NCI-H526 (cell line): Measurements from ENCODE around the gene CAPN8.

Source experiments
- DNase-seq, 2 experiments: peaks; one replicate each; lab custom pipeline; 2025; lab: John Stamatoyannopoulos, UW

CAPN8 gene

DNA sequence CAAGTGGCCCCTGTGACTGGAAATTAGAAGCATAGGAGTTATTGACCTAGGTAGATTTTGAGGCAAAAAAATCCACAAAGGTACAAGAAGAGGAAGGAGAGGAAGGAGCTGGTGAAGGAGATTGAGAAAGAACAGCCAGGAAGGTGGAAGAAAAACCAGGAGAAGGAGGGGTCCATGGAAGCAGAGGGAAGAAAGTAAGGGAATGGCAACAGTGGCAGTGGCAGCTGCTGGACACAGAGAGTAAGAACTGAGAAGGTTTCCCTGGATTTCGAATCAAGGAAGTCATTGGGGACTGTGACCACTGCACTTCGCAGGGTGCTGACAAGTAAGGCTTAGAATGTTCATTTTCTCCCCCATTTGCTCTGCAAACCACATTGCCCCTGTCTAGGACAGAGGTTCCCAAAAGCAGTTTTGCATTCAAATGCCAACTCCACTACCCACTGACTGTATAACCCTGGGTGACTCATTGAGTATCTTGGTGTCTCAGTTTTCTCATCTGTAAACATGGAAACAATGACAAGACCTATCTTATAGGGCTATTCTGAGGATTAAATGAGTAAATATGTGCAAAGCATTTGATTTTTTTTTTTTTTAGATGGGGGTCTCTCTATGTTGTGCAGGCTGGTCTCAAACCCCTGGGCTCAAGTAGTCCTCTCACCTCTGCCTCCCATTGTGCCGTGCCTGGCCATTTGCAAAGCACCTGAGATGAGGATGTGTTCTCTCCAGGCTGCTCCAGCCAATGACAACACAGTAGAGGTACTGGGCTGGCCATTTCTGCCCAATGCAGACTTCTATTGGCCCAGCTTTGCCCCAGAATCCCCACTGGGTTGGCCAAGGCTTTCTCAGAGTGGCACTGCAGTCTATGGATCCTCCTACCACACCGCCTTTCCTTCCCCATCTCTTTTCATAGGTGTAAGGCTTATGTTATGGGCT, 37.5 kb upstream of the CAPN8 start:
- DNase-seq: no peak

DNA sequence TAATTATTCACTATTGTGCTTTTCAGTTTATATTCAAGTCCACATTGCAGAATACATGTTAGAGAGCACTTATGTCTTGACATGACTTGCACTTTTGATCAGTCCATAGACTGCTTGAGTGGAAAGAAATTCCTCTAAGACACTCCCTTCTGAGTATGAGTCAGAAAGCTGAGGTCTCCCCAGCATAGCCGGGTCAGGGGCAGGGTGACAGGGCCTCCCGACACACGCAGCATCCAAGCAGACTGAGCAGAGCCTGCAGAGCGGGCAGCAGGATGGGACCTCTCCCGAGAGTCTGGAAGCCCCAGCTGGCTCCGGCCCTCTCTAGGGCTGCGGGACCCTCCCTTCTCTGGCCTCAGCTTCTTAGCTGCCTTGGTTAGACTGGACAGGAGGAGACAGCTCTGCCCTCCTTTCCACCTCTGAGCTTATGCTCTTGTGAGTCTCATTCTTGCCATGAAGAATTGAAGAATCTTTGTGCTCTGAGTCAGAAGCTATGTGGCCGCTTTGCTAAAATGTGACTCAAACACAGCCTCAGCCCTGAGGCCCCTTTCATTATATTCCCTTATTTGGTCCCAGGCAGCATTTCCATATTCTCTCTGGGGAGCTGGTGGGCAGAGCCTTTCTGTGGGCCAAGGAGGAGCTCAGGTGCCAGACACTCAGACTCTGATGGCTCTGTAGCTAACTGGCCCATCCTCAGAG, 35.6 kb upstream of the CAPN8 start:
- DNase-seq: no peak

- DNase-seq: no peak
Observed at GRCh38 chr1:223700388-223700918, 35.0 kb upstream of the CAPN8 start.

DNA sequence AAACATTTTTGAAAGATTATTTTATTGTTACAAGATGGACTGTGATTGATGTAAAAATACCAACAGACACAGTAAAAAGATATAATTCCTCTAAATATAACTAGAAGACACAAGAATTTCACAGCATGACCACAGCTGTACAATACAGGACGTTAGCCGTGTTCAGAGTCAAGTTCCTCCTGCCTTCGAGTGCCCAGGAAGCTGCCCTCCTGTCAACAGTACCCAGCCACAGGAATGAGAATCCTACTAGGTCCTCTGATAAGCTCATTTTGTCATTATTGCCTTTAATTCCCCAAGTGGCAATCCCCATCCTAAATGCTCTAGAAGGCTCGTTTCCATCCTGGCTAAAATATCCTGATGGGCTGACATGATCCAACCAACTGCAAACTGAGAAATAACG, 30.4 kb upstream of the CAPN8 start:
- DNase-seq: no peak

GRCh38 chr1:223695014-223695548, 29.6 kb upstream of the CAPN8 start:
- DNase-seq: no peak

DNA sequence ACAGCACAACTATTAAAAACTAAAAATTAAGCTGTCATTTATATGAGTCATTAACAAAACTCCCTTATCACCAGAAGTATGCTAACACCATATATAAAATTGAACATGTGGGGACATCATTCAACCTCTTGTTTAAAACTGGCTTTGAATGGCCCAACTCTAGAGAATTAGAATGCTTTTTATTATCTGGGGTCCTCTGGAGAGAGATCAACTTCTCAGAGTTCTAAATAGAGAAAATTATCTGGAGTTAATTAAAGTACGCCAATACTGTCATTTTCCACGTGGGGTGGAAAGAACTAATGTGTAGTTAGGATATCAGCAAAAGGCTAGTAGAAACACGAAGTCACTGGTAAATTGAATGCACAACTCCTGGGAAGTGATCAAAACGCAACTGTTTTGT, 25.6 kb upstream of the CAPN8 start:
- DNase-seq: no peak

GRCh38 chr1:223684488-223684792, 18.9 kb upstream of the CAPN8 start:
- DNase-seq: no peak

- peak; percentile 6 to 78 for DNase-seq
Observed at GRCh38 chr1:223683586-223684487, 18.3 kb upstream of the CAPN8 start.

DNA sequence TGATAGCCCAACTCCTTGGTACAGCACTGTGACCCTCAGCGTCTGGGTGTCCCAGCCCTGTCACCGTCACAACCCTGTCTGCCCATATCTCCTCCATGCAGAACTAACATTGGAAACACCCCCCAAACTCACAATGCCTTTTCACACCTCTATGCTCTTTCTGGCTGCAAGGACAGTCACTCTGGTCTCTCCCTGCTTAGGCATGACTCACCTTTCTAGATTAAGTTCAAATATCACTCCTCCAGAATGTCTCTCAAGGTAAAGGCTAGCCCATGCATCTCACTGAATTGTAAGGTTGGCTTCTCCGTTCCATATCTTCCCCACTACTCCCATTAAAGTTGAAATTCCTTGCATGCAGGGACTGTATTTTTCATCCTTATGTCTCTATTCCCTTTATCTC, 17.0 kb upstream of the CAPN8 start:
- no peak for DNase-seq

DNA sequence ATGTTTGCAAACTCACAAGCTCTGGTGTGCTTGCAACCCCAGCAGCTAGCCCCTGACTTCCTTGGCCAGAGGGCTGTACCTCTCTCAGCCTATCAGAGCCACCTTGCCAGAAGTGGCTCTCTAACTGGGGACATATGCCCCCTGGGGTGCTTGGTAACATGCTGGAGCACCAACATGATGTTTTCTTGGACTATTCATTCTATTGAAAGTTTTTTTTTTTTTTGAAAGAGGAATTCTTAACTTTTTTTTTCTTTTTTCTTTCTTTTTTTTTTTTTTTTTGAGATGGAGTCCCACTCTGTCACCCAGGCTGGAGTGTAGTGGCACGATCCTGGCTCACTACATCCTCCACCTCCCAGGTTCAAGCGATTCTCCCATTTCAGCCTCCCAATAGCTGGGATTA, 14.7 kb upstream of the CAPN8 start:
- DNase-seq: no peak

DNA sequence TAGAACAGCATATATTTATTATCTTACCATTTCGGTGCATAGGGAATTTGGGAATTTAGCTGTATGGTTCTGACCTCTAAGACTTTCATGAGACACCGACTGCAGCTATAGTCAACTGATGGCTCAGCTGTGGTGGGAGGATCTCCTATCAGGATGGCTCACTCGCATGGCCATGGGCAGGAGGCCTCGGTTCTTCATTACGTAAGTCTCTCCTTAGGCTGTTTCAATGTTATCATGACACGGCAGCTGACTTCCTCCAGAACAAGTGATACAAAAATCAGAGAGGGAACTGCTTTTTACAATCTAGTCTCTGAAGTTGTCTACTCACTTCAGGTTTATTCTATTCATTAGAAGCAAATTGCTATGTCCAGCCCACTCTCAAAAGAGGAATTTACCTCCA, 13.3 kb upstream of the CAPN8 start:
- DNase-seq: no peak

DNA sequence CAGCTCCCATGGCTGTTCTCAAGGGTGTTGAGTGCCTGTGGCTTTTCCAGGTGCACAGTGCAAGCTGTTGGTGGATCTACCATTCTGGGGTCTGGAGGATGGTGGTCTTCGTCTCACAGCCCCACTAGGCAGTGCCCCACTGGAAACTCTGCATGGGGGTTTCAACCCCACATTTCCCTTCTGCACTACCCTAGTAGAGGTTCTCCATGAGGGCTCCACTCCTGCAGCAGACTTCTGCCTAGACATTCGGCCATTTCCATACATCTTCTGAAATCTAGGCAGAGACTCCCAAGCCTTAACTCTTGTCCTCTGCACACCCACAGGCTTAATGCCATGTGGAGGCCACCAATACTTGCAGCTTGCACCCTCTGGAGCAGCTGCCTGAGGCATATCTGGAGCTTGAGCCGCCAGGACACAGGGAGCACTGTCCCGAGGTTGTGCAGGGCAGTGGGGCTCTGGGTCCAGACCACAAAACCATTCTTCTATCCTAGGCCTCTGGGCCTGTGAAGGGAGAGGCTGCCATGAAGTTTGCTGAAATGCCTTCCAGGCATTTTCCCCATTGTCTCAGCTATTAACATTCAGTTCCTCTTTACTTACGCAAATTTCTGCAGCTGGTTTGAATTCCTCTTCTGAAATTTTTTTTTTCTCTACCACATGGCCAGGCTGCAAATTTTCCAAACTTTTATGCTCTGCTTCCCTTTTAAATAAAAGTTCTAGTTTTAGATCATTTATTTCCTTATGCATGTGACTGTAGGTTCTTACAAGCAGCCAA, 8.8 kb upstream of the CAPN8 start:
- DNase-seq: peak; percentile 26 to 37

DNA sequence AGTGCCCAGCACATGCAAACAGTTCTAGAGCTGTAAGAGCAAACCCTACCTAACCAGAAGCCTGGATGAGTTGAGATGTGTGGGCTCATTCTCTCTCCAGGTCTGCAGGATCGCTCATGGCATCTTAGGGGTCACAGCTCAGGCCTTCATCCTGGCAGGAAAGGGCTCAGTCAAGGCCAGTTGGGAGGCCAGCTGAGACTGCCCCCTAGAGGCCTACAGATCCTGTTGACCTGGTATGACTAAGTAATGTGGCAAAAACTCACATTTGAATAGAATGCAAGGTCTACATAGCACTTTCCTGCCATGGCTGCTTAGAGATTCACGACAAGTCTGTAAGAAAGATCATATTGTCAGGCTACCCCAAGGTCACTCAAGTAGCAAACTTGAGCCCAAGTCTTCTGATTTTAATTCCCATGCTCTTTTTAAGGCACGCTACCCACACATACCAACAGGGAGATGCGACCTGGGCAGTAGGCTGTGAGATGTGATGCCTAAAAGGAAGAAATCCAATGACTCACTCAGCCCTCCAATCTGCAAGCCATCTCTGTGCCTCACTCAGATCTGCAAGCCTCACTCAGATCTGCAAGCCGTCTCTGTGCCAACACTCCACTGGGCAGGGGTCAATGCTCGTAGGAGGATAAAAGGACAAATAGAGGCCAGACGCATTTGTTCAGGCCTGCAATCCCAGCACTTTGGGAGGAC, 5.1 kb upstream of the CAPN8 start:
- peak; percentile 2 to 51 for DNase-seq

GRCh38 chr1:223669003-223669795, 3.7 kb upstream of the CAPN8 start:
- DNase-seq: no peak

GRCh38 chr1:223667484-223668182, 2.1 kb upstream of the CAPN8 start:
- no peak for DNase-seq

- no peak for DNase-seq
Observed at GRCh38 chr1:223664106-223664505, 1.4 kb downstream of the CAPN8 start.

DNA sequence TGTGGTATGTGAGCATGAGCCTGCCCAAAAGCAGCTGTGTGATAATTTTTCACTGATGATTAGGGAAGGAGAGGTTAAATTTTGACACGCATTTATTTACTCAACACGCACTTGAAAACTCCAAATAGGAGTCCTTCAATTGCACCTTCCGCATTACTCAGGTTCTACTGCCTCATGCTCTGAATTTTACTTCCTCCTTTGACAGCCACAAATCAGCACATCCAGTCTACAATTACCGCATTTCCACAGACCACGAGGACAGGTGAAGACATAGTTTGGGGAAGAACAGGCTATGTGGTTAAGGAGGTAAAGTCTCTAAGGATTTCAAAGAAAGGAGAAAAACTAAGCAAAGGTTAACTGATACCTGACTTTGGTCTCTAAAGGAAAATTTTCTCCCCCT, 2.6 kb downstream of the CAPN8 start:
- no peak for DNase-seq

DNA sequence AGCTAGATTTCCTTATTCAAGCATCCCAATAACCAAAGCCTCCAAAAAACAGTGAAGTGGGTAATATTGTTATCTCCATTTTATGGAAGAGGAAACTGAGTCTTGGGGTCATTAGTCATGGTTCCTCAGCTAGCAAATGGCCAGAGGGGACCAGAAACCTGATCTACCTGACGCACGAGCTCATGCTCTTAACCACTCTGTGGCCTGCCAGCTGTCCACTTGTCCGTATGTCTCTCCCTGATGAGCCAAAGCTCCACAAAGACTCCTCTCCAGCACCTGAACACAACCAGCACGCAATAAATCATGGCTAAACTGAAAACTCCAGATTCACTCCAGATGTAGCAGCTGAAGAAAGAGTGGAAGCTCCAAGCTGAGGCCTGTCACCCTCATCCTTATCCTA, 5.8 kb downstream of the CAPN8 start:
- DNase-seq: no peak

GRCh38 chr1:223657978-223658377, 7.5 kb downstream of the CAPN8 start:
- no peak for DNase-seq
